AG04449 (cell line): ENCODE data around the gene MAP10.

Source experiments
- CTCF ChIA-PET: fragments of 350-600 bp; formaldehyde crosslinking; extraction: SDS; loops from one replicate; lab custom pipeline; 2021; ENCODE audit warnings: antibody characterized with exemption; lab: Yijun Ruan, JAX
- POLR2A ChIA-PET: fragments of 400-600, 350-600 bp; formaldehyde crosslinking; extraction: SDS; loops from one replicate; lab custom pipeline; 2020; ENCODE audit warnings: antibody characterized with exemption, inconsistent platforms; lab: Yijun Ruan, JAX
- DNase-seq: peaks from one replicate; pipeline ENCODE4 v3.0.0-alpha.2; 2010; ENCODE audit warnings: low read depth, low spot score
- H3K4me3 ChIP-seq: 2 replicates; pipeline ENCODE4 v1.5.1; 2011; ENCODE audit warnings: low read depth, mild to moderate bottlenecking, control low read depth, low read length
- CTCF ChIP-seq: IDR thresholded peaks from one replicate; pipeline ENCODE4 v1.5.1; 2011; ENCODE audit warnings: mild to moderate bottlenecking, moderate library complexity, low read length, control low read depth, inconsistent platforms; ENCODE audit not compliant: insufficient read depth; ENCODE audit errors: missing control alignments

MAP10 gene

GRCh38 chr1:232767305-232768074 is 37.7 kb upstream of the MAP10 start:
- no peak for DNase-seq
- no peak overlapping the region for H3K4me3 ChIP-seq
- TF ChIP-seq CTCF = no peak
- CTCF ChIA-PET = no interaction called here
- POLR2A ChIA-PET = no interaction called here

- POLR2A ChIA-PET = no interaction called here
- CTCF ChIA-PET = no interaction called here
- TF ChIP-seq CTCF = no peak
- no peak overlapping the region for H3K4me3 ChIP-seq
- DNase-seq = no peak
These were observed 36.4 kb upstream of the MAP10 start for GRCh38 chr1:232768793-232769192.

- DNase-seq = no peak
- POLR2A ChIA-PET = no interaction called here
- TF ChIP-seq CTCF = no peak
- H3K4me3 ChIP-seq = no peak overlapping the region
- CTCF ChIA-PET = no interaction called here
These were observed 35.5 kb upstream of the MAP10 start for GRCh38 chr1:232769733-232770132.

- DNase-seq = no peak
- ChIA-PET CTCF (no interaction called here), POLR2A (no interaction called here)
- H3K4me3 ChIP-seq = no peak overlapping the region
- no peak for TF ChIP-seq CTCF
These were observed 31.5 kb upstream of the MAP10 start for GRCh38 chr1:232773752-232774151.

GRCh38 chr1:232776526-232777106 is 28.6 kb upstream of the MAP10 start:
- TF ChIP-seq CTCF = no peak
- DNase-seq = no peak
- H3K4me3 ChIP-seq = no peak overlapping the region
- ChIA-PET POLR2A (no interaction called here), CTCF (no interaction called here)

- H3K4me3 ChIP-seq = no peak overlapping the region
- no peak for DNase-seq
- ChIA-PET CTCF (no interaction called here), POLR2A (no interaction called here)
- TF ChIP-seq CTCF = no peak
These were observed 24.9 kb upstream of the MAP10 start for GRCh38 chr1:232780354-232780753.
